ENCODE data around the gene SRD5A1.

- no peak for TF ChIP-seq POLR2AphosphoS5 (IDR thresholded peaks at IDR 0.05; ENCODE audit: low read depth, low read length)
- no peak; the same call in 1 of the 2 replicates for TF ChIP-seq POLR2A (IDR thresholded peaks at IDR 0.05; ENCODE audit: low read depth, low read length)
- TF ChIP-seq TAF1 (IDR thresholded peaks at IDR 0.05; ENCODE audit: low read depth, low read length) = no peak
- no peak for TF ChIP-seq POU2F2 (IDR thresholded peaks at IDR 0.05; ENCODE audit: low read depth, low read length)
- TF ChIP-seq SPI1 (IDR thresholded peaks at IDR 0.05; ENCODE audit: low read depth, low read length) = no peak
- TF ChIP-seq PAX5 (IDR thresholded peaks at IDR 0.05; ENCODE audit: insufficient read depth, low read length, severe bottlenecking) = no peak
These were observed 78.3 kb downstream of the SRD5A1 start for GRCh38 chr5:6711409-6712141.

All from GM12891 (cell line).